Stimulated activated CD4-positive, alpha-beta T cell treated with anti-CD3 and anti-CD28 coated beads, TNF-alpha, amount 100 ng/mL, for 24 hours (primary cell): ENCODE data around the gene FAM229B.
"Not testable (repeated sequence)": the region's sequence is repeated elsewhere in the genome, so short reads cannot be mapped to it uniquely, and the experiment has no call there.

ENCODE experiments used
- DNase-seq, 3 experiments: peaks; one replicate each; pipeline ENCODE4 v3.0.0-alpha.2; 2020; ENCODE audit warnings: low read depth in 3 of 3

The FAM229B gene

GRCh38 chr6:112062966-112063365, 24.4 kb upstream of the FAM229B start:
- DNase-seq, result no peak

GRCh38 chr6:112065426-112065986, 21.9 kb upstream of the FAM229B start:
- DNase-seq, result no peak

- no peak for DNase-seq
Measured at GRCh38 chr6:112066606-112067005, 20.8 kb upstream of the FAM229B start.

GRCh38 chr6:112081569-112081968, 5.8 kb upstream of the FAM229B start:
- DNase-seq, result no peak

GRCh38 chr6:112085286-112086065, 1.9 kb upstream of the FAM229B start:
- DNase-seq, result no peak

DNA sequence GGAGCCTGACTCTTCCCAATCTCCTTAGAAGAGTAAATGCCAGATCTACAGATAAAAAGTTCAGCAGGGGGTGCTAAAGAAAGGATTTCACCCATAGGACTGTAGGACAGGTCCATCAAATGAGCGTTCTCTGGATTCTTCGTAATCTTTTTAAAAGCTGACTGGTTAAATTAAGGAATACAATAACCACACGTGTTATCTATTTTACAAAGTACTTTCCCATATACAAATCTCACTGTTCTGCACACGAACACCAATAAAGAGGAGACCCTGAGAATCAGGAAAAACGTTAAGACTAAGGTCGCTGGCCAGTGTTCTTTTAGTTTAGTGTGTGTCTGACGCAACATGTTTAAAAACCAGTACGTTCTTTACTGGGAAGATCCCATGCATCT, 651 bp upstream of the FAM229B start:
- DNase-seq, result no peak

GRCh38 chr6:112087916-112088315, 525 bp downstream of the FAM229B start:
- DNase-seq, result no peak

DNA sequence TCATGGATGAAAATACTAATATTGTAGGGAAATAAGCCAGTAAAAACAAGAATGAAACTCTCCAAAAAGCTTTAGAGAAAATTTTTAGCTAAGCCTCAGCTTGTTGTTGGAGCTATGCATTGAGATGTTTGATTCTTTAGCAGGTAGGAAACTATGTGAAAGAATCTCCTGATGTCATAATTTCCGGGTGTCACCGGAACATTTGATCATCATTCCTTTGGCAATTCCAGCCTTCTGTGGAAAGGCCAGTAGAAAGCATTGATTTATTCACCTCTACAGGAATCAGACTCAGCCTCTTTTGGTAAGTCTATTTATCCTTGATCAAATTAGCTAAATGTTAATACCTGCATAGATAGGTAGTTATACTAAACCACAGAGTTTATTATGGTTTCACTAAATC, 9.5 kb downstream of the FAM229B start:
- DNase-seq, result no peak

GRCh38 chr6:112100561-112100960, 13.2 kb downstream of the FAM229B start:
- DNase-seq, result no peak

DNA sequence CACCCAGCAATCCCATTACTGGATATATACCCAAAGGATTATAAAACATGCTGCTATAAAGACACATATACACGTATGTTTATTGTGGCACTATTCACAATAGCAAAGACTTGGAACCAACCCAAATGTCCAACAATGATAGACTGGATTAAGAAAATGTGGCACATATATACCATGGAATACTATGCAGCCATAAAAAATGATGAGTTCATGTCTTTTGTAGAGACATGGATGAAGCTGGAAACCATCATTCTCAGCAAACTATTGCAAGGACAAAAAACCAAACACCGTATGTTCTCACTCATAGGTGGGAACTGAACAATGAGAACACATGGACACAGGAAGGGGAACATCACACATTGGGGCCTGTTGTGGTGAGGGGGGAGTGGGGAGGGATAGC, 18.6 kb downstream of the FAM229B start:
- DNase-seq, result not testable (repeated sequence)

- DNase-seq, result no peak
Measured at GRCh38 chr6:112106562-112106961, 19.2 kb downstream of the FAM229B start.

DNA sequence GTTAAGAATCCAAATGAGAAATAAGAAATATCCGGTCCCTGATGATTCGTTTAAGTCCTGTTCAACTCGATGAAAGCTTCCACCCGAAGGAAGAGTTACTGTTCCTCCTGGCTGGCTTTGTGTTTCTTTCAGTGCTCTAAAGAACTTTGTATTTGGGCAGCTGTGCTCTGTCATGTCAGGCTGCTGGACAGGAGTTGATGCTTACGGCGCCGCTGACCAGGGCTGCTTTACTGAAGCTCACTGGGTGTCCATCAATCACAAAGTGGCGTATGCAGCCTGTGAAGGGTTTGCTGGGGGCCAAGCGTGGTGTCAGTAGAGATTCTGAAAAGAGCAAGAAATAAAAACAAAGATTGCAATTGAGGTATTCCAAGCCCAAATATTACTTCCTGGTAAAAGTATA, 21.9 kb downstream of the FAM229B start:
- no peak for DNase-seq

GRCh38 chr6:112113431-112113830, 26.0 kb downstream of the FAM229B start:
- no peak for DNase-seq

- no peak for DNase-seq
Measured at GRCh38 chr6:112113918-112114317, 26.5 kb downstream of the FAM229B start.

- no peak for DNase-seq
Measured at GRCh38 chr6:112114577-112115223, 27.3 kb downstream of the FAM229B start.

GRCh38 chr6:112116221-112116620, 28.8 kb downstream of the FAM229B start:
- no peak for DNase-seq

GRCh38 chr6:112117554-112117953, 30.2 kb downstream of the FAM229B start:
- no peak for DNase-seq

- no peak for DNase-seq
Measured at GRCh38 chr6:112118034-112118433, 30.6 kb downstream of the FAM229B start.

- DNase-seq, result no peak
Measured at GRCh38 chr6:112122756-112123155, 35.4 kb downstream of the FAM229B start.

- DNase-seq, result no peak
Measured at GRCh38 chr6:112123982-112124381, 36.6 kb downstream of the FAM229B start.

DNA sequence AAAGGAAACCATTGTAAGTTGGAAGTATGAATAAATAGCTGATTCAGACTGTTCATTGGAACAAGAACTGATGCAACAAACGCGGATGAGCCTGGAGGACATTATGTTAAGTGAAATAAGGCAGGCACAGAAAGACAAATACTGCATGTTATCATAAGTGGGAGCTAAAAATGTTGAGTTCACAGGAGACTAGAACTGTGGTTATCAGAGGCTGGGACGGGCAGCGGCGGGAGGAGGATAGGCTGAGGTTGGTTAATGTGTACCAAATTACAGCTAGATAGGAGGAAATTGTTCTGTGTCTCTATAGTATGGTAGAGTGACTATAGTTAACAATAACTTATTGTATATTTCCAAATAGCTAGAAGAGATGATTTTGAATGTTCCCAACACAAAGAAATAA, 40.8 kb downstream of the FAM229B start:
- no peak for DNase-seq

DNA sequence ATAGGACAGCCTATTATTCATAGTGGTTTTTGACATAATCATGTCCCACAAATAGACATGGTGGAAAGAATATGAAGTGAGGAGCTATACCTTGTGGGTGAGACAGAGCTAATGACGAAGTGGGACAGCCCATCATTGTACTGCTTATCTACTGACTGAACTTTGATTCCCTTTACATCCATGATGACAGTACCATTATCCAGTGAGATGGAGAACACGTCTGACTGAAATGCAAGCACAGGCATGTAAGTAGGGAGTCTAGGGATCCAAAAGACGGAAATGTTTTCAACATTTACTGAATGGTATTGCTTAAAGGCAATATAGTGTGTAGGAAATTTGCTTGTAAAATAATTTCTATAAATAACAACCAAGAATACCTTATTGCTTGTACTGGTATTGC, 43.5 kb downstream of the FAM229B start:
- DNase-seq, result no peak

- DNase-seq, result no peak
Measured at GRCh38 chr6:112139052-112139451, 51.7 kb downstream of the FAM229B start.
